Esophagus mucosa (tissue), 1 donor: ENCODE data around the gene ASH1L. TPM values are rescaled to one million over a fixed set of nuclear protein-coding genes. Genes with fewer than 3 reads are reported as not detected.
"Not testable (repeated sequence)": the region's sequence is repeated elsewhere in the genome, so short reads cannot be mapped to it uniquely, and the experiment has no call there.

Source experiments
- ATAC-seq: fragments of 200-7000 bp; cut with Tn5 transposase; one replicate; pipeline ENCODE4 v1.9.1; 2020
- total RNA-seq: library from RNA; stranded (reverse); gene quantifications from one replicate; pipeline ENCODE4 v1.2.4, GENCODE V29; 2023
- donor health status: DM: yes; HTN: yes; CAD: no.

Gene ASH1L
- total RNA-seq, 1 donor from 2014 or later = 25.3 TPM

DNA sequence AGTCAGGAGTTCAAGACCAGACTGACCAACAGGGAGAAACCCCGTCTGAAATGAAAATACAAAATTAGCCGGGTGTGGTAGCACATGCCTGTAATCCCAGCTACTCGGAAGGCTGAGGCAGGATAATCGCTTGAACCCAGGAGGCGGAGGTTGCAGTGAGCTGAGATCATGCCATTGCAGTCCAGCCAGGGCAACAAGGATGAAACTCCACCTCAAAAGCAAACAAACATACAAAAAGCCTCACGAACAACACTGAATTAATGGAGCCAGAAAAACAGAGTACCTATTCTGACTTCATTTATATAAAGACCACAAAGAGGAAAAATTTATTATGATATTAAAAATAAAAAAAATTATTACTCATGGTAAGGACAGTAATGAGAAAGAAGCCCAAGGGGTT lies 75.7 kb downstream of the ASH1L start:
- not testable (repeated sequence) for ATAC-seq

DNA sequence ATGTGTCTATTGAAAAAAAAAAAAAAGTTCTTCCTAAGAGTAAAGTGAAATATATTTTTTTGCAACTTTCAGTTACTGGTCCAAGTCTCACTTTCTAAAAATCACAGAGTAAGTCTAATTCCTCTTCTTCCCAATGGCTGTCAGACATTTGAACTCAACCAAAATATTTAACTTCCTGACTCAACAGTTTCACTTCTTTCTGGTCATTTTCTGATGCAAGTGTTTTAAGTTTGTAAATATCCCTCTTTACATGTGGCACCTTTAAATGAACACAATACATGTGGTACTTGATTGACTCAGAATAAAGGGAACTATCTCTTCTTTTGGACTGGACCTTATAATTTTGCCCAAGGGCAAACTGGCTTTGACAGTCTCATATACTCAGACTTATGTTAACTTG lies 76.7 kb downstream of the ASH1L start:
- no peak for ATAC-seq

DNA sequence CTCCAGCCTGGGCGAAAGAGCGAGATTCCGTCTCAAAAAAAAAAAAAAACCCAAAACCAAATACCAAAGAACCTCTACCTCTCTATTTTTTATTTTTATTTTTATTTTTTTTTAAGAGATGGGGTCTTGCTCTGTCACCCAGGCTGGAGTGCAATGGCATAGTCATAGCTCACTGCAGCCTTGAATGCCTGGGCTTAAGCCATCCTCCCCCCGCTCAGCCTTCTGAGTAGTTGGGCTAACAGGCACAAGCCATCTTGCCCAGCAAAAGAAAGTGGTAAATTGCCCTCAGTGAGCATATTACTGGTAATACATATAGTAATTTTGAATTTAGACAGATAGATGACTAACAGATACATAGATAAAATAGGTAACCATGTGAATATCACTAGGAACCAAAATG lies 77.4 kb downstream of the ASH1L start:
- ATAC-seq = no peak

GRCh38 chr1:155481741-155482241 lies 80.8 kb downstream of the ASH1L start:
- no peak for ATAC-seq

GRCh38 chr1:155479205-155479604 lies 83.4 kb downstream of the ASH1L start:
- ATAC-seq = peak; percentile 57

DNA sequence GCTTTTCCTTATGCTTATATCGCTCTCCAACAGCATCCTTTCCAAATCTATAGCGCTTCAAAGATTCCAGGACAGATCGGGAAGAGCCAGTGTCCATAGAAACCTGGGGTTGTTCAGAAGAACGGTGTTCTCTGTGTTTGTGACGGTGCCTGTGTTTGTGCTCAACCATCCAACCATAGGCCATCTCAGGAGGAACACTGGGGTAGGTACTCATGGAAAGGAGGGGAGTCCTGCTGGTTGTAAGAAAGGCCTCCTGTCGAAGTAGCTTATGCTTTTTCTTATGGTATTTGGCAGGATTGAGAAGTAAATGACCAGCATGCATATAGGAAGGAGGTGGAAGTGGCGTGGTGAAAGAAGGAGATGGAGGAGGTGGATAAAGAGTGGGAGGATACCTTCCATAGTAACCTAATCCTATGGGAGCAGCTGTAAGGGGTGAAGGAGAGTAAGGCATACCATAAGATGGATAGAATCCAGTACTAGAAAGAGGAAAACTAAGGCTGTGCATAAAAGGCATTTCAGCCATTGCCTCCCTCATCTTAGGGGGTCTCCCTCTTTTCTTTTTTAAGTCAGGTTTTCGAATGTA lies 84.2 kb downstream of the ASH1L start:
- ATAC-seq = no peak

- ATAC-seq = no peak
Observed at GRCh38 chr1:155474146-155474545, 88.5 kb downstream of the ASH1L start.

GRCh38 chr1:155473151-155473821 lies 89.3 kb downstream of the ASH1L start:
- ATAC-seq = no peak

DNA sequence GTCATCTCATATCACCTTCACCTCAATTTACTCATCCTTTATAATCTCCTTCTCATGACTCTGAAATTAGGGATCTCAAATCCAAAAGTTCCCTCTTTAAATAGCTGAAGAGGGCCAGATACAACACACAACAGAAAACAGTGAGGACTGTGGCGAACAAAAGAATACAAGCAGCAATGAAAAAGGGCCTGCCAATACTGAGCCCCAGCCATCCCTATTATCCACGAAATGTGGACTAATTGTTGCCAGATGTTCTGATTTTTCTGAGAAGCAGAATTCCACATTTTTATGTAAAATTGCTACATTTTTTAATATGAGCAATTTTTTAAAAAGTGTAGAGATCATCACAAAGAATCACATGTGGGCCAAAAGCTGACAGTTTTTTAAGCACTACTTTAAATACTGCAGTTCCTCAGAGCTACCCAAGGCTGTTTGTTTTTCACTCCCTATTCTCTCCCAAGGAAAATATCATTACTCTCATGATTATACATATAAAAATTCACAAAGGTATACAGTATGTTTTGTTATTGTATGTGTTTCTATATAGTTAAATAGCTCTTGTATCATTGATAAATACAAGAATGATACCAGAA lies 90.0 kb downstream of the ASH1L start:
- no peak for ATAC-seq

DNA sequence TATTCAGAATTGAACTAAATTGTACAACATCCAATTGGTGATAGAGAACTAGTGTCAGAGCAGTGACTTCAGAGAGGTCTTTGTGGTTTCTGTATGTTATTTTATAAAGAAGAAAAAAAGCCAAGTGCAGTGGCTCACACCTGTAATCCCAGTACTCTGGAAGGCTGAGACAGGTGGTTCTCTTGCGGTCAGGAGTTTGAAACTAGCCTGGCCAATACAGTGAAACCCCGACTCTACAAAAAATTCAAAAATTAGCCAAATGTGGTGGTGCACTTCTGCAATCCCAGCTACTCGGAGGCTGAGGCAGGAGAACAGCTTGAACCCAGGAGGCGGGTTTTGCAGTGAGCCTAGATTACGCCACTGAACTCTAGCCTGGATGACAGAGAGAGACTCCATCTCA lies 90.7 kb downstream of the ASH1L start:
- no peak for ATAC-seq

GRCh38 chr1:155471026-155471425 lies 91.6 kb downstream of the ASH1L start:
- ATAC-seq = no peak

DNA sequence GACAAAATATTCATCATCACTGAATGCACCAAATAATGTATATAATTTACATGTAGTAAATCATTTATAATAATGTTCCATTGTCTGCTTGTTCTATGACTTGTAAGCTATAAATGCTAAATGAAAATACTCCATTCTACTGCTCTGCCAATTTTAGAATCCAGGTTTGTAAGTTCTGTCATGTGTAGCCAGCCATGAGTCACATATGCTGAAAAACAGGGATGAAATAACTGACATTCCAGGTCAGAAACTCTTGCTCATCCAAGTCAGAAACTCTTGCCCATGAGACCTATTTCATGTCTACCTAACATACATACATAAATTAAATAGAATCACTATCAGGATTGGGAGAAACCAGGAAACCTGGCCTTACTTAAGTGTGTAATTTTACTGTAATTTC lies 95.6 kb downstream of the ASH1L start:
- ATAC-seq = peak; percentile 28

GRCh38 chr1:155466617-155466972 lies 96.0 kb downstream of the ASH1L start:
- ATAC-seq = no peak

GRCh38 chr1:155463865-155464650 lies 98.5 kb downstream of the ASH1L start:
- ATAC-seq = no peak

DNA sequence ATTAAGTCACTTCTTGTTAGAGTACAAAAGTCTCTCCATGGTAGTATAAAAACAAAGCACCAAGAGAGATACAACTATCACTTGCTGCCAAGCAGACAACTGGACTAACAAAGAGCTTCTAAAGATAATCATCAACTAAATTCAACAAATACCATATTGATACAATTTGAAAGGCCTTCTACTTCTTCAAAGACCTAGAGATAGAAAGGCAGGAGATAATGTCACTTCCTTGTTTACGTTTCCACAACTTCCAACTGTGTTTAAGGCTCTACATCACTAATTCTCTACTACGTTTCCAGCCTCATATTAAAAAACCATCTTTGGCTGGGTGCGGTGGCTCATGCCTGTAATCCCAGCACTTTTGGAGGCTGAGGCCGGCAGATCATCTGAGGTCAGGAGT lies 104.5 kb downstream of the ASH1L start:
- ATAC-seq = no peak

DNA sequence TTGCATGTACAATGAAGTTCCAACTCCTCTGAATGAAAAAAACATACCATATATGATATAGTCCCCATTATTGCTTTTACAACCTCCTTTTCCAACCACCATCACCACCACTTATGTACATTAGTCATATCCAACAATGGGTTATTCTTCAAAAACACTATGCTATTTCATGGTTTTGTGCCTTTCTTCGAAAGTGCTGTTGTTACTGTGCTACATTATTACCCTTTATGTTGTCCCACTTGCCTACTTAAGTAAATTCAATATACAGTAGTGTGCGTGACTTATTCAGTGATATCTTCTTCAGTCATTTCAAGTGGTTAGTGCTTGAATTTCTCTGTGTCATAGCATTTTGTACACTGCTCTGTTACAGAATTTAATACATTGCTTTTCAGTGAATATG lies 105.3 kb downstream of the ASH1L start:
- no peak for ATAC-seq

GRCh38 chr1:155455588-155456195 lies 106.9 kb downstream of the ASH1L start:
- no peak for ATAC-seq

DNA sequence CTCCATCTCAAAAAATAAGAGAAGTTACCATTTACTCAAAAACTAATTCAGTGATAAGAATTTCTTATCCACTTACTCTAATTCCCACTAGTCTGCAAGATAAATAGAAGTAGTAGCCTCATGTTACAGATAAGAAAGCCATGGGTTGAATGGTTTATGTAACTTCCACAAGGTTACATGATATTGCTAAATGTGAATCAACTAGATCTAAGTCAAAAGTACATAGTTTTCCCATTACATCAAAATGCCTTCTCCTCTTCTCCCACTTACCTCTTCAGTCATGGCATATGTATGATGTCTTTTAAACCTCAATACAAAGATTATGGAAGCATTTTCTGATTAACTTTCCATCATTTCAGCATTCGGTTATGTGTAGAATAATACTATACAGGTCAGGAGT lies 108.5 kb downstream of the ASH1L start:
- no peak for ATAC-seq

DNA sequence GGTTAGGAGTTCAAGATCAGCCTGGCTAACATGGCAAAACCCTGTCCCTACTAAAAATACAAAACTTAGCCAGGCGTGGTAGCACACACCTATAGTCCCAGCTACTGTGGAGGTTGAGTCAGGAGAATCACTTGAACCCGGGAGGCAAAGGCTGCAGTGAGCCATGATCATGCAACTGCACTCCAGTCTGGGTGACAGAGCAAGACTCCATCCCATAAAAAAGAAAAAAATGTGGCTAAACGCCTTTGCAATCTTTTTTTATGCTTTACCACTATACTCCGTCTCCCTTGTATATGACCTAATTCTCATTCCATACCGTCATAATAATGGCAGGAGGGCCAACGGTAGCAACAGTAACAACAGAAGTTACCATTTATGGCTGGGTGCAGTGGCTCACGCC lies 109.5 kb downstream of the ASH1L start:
- ATAC-seq = no peak

DNA sequence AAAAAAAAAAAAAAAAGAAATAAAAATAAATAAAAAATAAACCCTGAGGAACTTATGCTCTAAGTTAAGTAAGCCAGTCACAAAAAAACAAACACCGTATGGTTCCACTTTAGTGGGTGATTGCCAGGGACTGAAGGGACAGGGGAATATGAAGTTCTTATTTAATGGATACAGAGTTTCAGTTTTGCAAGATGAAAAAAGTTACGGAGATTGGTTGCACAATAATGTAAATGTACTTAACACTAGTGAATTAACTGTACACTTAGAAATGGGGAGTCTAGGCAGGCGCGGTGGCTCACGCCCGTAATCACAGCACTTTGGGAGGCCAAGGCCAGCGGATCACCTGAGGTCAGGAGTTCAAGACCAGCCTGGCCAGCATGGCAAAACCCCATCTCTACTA lies 111.4 kb downstream of the ASH1L start:
- ATAC-seq = no peak

DNA sequence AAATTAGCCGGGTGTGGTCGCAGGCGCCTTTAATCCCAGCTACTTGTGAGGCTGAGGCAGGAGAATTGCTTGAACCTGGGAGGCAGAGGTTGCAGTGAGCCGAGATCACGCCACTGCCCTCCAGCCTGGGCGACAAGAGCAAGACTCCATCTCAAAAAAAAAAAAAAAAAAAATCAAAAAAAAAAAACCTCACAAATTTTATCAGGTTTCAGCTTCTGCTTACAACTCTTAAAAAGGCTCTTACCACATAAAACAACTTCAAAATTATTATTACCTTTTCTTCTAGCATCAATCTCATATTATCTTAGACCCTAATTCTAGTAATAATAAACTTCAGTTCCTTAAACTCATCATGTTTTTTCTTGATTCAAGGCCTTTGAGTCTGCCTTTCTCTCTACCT lies 120.2 kb downstream of the ASH1L start:
- ATAC-seq = not testable (repeated sequence)

DNA sequence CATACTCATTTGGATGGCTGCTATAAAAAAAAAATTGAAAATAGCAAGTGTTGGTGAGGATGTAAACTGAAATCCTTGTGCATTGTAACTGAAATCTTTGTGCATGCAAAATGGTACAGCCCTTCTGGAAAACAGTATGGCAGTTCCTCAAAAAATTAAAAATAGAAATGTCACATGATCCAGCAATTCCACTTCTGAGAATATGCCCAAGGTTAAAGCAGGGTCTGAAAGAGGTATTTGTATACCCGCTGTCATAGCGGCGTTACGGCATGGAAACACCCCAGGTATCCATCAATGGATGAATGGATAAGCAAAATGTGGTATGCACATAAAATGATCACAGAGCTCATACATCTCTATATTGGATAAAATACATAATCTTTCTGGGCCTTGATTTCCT lies 125.2 kb downstream of the ASH1L start:
- no peak for ATAC-seq

DNA sequence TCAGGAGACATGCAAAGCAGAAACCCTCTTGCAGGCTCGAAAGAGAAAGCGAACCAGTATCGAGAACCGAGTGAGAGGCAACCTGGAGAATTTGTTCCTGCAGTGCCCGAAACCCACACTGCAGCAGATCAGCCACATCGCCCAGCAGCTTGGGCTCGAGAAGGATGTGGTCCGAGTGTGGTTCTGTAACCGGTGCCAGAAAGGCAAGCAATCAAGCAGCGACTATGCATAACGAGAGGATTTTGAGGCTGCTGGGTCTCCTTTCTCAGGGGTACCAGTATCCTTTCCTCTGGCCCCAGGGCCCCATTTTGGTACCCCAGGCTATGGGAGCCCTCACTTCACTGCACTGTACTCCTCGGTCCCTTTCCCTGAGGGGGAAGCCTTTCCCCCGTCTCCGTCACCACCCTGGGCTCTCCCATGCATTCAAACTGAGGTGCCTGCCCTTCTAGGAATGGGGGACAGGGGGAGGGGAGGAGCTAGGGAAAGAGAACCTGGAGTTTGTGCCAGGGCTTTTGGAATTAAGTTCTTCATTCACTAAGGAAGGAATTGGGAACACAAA lies 128.7 kb downstream of the ASH1L start:
- ATAC-seq = not testable (repeated sequence)
